ENCODE data around the gene B4GALT3.

B4GALT3 gene

GRCh38 chr1:161121834-161122233, 55.5 kb downstream of the B4GALT3 start:
- DNase-seq: peak; percentile 75 to 79

Measured in inflammatory macrophage treated with lipopolysaccharide for 1 hour (primary cell).